ENCODE data around the gene KCNE3. TPM values are rescaled to one million over a fixed set of nuclear protein-coding genes. Genes with fewer than 3 reads are reported as not detected.

KCNE3 gene
- total and polyA plus RNA-seq, 9 of the 15 experiments (the other 6 are each of a cell fraction or from before 2014, with no cell fraction given) = 1.6 to 8.7 (median 6.2) TPM

DNA sequence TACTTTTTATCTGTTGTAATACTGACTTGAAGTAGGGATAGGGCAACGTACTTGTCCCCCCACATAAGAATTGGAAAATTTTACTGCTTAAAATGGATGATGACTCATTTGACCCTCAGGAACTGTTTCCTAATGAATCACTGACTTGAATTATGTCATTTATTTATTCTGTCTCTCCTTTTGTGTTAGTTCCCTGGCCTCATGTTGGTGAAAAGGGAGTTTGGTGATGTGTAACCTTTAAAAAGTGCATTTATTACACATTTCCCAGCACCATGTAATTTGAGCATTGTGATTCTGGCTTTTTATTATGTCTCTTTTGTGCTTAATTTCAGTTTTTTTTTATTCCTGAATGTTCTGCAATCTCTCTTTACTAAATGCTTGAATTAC lies 48.8 kb downstream of the KCNE3 start (continued):
- TF ChIP-seq, protein P1, sequence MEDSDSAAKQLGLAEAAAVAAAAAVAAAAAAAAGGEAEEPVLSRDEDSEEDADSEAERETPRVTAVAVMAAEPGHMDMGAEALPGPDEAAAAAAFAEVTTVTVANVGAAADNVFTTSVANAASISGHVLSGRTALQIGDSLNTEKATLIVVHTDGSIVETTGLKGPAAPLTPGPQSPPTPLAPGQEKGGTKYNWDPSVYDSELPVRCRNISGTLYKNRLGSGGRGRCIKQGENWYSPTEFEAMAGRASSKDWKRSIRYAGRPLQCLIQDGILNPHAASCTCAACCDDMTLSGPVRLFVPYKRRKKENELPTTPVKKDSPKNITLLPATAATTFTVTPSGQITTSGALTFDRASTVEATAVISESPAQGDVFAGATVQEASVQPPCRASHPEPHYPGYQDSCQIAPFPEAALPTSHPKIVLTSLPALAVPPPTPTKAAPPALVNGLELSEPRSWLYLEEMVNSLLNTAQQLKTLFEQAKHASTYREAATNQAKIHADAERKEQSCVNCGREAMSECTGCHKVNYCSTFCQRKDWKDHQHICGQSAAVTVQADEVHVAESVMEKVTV (CRISPR knock-in tag; IDR thresholded peaks at IDR 0.05) = no peak
- TF ChIP-seq JUND (IDR thresholded peaks at IDR 0.05; ENCODE audit: borderline replicate concordance, low read depth, low read length) = no peak
- TF ChIP-seq JUND (tag; IDR thresholded peaks at IDR 0.05; ENCODE audit: borderline replicate concordance, low read depth, low read length) = peak; percentile 12; the same call in 1 of the 3 replicates

DNA sequence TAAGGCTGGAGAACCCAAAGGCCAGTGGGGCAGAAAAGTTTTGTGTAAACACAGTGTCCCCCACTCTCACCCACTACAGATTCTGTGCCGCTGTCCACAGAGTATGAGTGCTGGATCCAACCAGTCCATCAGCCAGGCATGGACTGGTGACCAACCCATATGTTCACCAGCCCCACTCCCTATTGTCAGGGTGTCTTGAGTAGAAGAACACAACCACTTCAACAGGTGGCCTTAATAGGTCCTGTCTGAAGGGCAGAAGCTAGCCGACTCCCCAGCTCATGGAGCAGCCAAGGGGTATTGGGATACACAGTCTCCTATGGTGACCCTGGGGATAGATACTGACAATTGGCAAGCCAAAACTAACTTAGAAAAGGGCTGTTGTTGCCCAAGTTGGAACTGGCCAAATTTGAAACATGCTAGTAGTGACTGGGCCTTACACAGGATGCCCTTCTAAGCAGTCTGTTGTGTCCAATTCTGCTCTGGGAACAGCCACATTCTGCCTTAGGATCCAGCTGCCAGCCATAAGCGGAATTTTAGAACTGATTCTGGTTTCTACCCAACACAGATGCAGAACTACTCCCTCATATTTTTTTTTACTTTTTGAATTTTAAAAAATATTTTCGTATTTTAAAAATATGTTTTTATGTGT lies 49.4 kb downstream of the KCNE3 start:
- POLR2A ChIA-PET = interaction anchor here (0.8 to 1.3 kb wide), 3 partner anchors 10 to 81 kb away, joined by 3 read pairs; no protein-coding TSS in a partner anchor
- FAIRE-seq = no peak
- H3K9me1 ChIP-seq (ENCODE audit: control insufficient read depth, insufficient read depth, low read length) = no peaks in the 10 kb centered on the region
- H3K79me2 ChIP-seq (ENCODE audit: control insufficient read depth, insufficient read depth, low read length) = no peaks in the 10 kb centered on the region
- H3K4me3 ChIP-seq = no peak overlapping the region
- H4K20me1 ChIP-seq (replicated peaks; ENCODE audit: control insufficient read depth, insufficient read depth, low read length) = no peaks in the 10 kb centered on the region
- H3K9ac ChIP-seq (ENCODE audit: insufficient read depth in 1 of 2, low read depth in 2 of 2, low read length in 2 of 2) = no peak overlapping the region
- no peak overlapping the region for H2AFZ ChIP-seq (ENCODE audit: low read depth, low read length)
- DNase-seq (ENCODE audit: extremely low read depth in 1 of 4, low spot score in 3 of 4) = no peak
- in situ Hi-C loops (cut with MboI) = no loop called here
- CTCF ChIA-PET (ENCODE audit: low intra/inter-chr PET ratio) = no interaction called here
- peaks cover 3 to 10% of the 10 kb centered on the region in 2 experiments for H3K27me3 ChIP-seq (ENCODE audit: control insufficient read depth in 2 of 2, insufficient read depth in 2 of 2, low read length in 2 of 2)
- no peak for TF ChIP-seq KAT7 (CRISPR knock-in tag; IDR thresholded peaks at IDR 0.05; ENCODE audit: borderline replicate concordance)
- peak; percentile 90 for TF ChIP-seq EHMT2 (IDR thresholded peaks at IDR 0.05)
- TF ChIP-seq, protein P2, sequence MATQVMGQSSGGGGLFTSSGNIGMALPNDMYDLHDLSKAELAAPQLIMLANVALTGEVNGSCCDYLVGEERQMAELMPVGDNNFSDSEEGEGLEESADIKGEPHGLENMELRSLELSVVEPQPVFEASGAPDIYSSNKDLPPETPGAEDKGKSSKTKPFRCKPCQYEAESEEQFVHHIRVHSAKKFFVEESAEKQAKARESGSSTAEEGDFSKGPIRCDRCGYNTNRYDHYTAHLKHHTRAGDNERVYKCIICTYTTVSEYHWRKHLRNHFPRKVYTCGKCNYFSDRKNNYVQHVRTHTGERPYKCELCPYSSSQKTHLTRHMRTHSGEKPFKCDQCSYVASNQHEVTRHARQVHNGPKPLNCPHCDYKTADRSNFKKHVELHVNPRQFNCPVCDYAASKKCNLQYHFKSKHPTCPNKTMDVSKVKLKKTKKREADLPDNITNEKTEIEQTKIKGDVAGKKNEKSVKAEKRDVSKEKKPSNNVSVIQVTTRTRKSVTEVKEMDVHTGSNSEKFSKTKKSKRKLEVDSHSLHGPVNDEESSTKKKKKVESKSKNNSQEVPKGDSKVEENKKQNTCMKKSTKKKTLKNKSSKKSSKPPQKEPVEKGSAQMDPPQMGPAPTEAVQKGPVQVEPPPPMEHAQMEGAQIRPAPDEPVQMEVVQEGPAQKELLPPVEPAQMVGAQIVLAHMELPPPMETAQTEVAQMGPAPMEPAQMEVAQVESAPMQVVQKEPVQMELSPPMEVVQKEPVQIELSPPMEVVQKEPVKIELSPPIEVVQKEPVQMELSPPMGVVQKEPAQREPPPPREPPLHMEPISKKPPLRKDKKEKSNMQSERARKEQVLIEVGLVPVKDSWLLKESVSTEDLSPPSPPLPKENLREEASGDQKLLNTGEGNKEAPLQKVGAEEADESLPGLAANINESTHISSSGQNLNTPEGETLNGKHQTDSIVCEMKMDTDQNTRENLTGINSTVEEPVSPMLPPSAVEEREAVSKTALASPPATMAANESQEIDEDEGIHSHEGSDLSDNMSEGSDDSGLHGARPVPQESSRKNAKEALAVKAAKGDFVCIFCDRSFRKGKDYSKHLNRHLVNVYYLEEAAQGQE (IDR thresholded peaks at IDR 0.05; ENCODE audit: borderline replicate concordance) = peak; percentile 95
- TF ChIP-seq, protein P2 (CRISPR knock-in tag; IDR thresholded peaks at IDR 0.05; ENCODE audit: low read depth) = peak; percentile 85; the same call in 1 of the 2 replicates
- TF ChIP-seq MIER1 (IDR thresholded peaks at IDR 0.05; ENCODE audit: low read depth) = peak; percentile 85
- TF ChIP-seq PTBP1 (IDR thresholded peaks at IDR 0.05; ENCODE audit: low read depth, low read length) = no peak
- no peak overlapping the region for H3K4me2 ChIP-seq (ENCODE audit: insufficient read depth, low read length)
- BruUV-seq (replicated peaks) = no TSS peak
- peak; percentile 57 for ATAC-seq
- no peaks in the 10 kb centered on the region for H3K9me3 ChIP-seq (replicated peaks; ENCODE audit: control insufficient read depth, insufficient read depth, low read depth, low read length)
- intact Hi-C loops (cut with micrococcal nuclease) = no loop called here
- WGBS (ENCODE audit: insufficient coverage, low coverage, missing lambda C conversion rate) = 6% methylated on average over 4 of the region's 4 CpGs
- H3K36me3 ChIP-seq (ENCODE audit: control insufficient read depth, insufficient read depth, low read length) = no peaks in the 10 kb centered on the region
- no peak overlapping the region for H3K27ac ChIP-seq (ENCODE audit: extremely low read depth, low read depth, low read length)
- no peaks in the 10 kb centered on the region for H3K4me1 ChIP-seq (replicated peaks in 1 of 2; ENCODE audit: control insufficient read depth in 2 of 2, insufficient read depth in 2 of 2, low read length in 2 of 2)
